ENCODE measurements around the gene MITF. TPM values are rescaled to one million over a fixed set of nuclear protein-coding genes. Genes with fewer than 3 reads are reported as not detected.

Gene MITF
- total and polyA plus RNA-seq, 5 donors = 18.6 to 75.3 (median 52.7) TPM

DNA sequence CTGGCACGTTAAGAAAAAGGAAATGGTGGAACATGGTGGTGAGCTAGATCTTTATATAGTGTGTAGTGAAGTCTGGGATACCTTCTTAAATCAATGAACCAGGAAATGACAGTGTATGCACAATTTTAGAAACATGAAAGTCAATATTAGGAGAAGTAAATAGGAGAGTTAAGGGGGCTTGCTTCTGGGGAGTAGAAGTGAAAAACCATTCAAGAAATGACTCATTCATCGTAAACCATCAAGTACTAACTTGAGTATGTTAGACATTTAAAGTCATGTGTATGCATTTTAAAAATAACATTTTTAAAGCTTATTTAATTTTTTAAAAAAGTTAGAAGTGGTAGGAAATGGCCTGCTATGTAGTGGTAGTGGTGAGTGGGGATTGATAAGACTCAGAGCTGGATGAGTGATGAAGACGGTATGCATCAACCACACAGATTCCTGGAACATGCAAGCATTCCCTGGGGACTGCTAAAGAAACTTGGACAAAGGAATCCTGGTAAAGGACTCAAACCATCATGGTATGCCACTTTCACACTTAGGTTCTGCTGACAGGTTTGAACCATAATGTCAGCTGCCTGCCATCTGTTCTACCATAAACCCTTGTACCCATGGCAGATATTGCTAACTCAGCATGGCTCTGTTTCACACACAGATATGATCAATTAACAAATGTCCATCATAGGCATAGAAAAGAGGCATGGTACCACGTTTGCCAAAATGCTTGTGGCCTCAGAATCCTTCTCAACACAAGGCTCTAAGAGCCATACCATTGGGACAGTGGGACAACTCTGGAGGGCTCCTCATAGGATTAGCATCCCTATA lies 28.9 kb upstream of the MITF start:
- no peak for DNase-seq
- no peaks in the 10 kb centered on the region for H3K9me3 ChIP-seq (ENCODE audit: control insufficient read depth, low read length)
- intact Hi-C loops (cut with DNase I) = no loop called here
- H3K4me3 ChIP-seq (ENCODE audit: low read length) = no peak overlapping the region
- 56% methylated on average over 4 of the region's 4 CpGs for WGBS
- no peak overlapping the region for H3K27ac ChIP-seq (ENCODE audit: low read length)
- H3K27me3 ChIP-seq (ENCODE audit: control insufficient read depth, insufficient read depth) = no peaks in the 10 kb centered on the region
- no peak for ATAC-seq
- H3K4me1 ChIP-seq (ENCODE audit: control insufficient read depth, insufficient read depth, low read length) = peaks cover 1% of the 10 kb centered on the region

DNA sequence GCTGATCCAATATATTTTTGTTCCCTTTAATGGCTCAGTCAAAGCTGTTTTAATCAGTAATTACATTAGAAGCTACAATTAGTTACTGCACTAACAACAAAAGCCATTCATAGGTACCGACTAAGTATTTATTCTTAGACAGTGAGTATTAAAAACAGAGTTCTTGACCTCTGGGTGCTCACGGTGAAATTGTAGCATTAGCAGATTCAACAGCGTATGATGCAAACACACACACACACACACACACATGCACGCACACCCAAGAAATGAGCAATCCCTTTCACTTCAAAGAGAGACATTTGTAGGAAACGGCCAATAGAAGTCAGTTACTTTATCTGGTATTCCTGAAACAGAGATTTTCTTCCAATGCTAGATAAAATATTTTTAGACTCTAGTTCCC lies 27.0 kb upstream of the MITF start:
- H3K4me1 ChIP-seq (ENCODE audit: control insufficient read depth, insufficient read depth, low read length) = peaks cover 3% of the 10 kb centered on the region
- peak in 1 of 3 donors; percentile 29 for DNase-seq
- no peaks in the 10 kb centered on the region for H3K9me3 ChIP-seq (ENCODE audit: control insufficient read depth, low read length)
- intact Hi-C loops (cut with DNase I) = no loop called here
- ATAC-seq = no peak
- WGBS = 51% methylated on average over 5 of the region's 5 CpGs
- no peak overlapping the region for H3K27ac ChIP-seq (ENCODE audit: low read length)
- H3K27me3 ChIP-seq (ENCODE audit: control insufficient read depth, insufficient read depth) = no peaks in the 10 kb centered on the region
- no peak overlapping the region for H3K4me3 ChIP-seq (ENCODE audit: low read length)

DNA sequence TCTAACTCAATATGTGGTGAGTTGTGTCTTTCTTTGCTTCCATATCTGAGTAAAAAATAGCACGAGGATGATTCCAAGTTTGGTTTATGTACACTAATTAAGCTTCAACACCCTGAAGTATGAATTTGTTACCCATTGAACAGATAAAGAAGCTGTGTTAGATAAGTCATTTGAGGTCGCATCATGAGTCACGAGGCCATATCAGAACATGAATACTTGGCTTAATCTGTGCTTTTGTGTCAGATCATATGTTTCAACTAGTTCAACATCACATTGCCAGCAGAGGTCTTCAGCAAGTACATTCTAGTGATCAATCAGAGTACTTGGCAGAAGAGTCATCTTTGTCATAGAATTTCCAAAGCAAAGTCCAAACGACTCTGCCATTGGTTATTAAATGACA lies 26.3 kb upstream of the MITF start:
- H3K9me3 ChIP-seq (ENCODE audit: control insufficient read depth, low read length) = no peaks in the 10 kb centered on the region
- ATAC-seq = no peak
- no peak overlapping the region for H3K4me3 ChIP-seq (ENCODE audit: low read length)
- no peaks in the 10 kb centered on the region for H3K27me3 ChIP-seq (ENCODE audit: control insufficient read depth, insufficient read depth)
- WGBS = 34% methylated on average over 4 of the region's 4 CpGs
- no peak overlapping the region for H3K27ac ChIP-seq (ENCODE audit: low read length)
- intact Hi-C loops (cut with DNase I) = no loop called here
- no peak for DNase-seq
- peaks cover 3% of the 10 kb centered on the region for H3K4me1 ChIP-seq (ENCODE audit: control insufficient read depth, insufficient read depth, low read length)

DNA sequence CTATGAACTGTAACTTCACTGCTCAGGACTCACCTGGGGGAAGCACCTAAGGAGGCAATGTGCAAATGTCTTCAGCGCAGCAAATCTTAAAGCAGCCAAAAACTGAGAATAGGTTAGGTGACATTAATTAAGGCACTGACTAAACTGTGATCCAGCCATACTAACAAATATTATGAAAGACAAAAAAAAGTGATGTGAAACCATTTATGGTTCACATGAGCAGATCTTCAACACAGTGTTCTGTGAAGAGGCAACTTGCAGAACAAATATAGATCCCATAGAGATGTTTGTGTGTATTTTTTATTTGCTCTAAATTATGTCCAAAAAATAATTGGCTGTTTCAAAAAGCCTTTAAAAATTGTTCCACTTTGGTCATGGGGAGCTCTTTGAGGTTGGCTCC lies 24.1 kb upstream of the MITF start:
- Histone ChIP-seq H3K4me1 (ENCODE audit: control insufficient read depth, insufficient read depth, low read length) (peaks cover 3% of the 10 kb centered on the region), H3K27ac (ENCODE audit: low read length) (no peak overlapping the region), H3K4me3 (ENCODE audit: low read length) (no peak overlapping the region), H3K27me3 (ENCODE audit: control insufficient read depth, insufficient read depth) (no peaks in the 10 kb centered on the region), H3K9me3 (ENCODE audit: control insufficient read depth, low read length) (no peaks in the 10 kb centered on the region)
- no peak for ATAC-seq
- no peak for DNase-seq
- intact Hi-C loops (cut with DNase I) = no loop called here
- WGBS = 100% methylated on average over 1 of the region's 1 CpG

DNA sequence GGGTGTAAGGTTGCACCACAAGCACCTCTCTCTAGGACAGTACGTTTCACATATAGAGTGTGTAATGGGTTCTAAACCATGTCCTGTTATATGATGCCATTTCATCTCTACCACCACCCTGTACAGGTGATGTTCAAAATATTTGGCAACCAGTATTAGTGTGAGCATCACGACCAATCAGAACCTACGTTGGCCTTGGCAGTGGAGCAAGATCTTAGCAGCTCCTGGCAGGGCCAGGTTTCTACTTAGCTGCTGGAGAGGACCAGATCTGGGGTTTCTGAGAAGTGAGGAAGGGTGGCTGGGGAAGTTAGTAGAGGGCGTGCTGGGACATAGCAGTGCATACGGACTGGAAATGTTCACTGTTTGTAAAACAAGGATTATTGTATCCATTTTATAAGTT lies 23.1 kb upstream of the MITF start:
- no peak overlapping the region for H3K4me3 ChIP-seq (ENCODE audit: low read length)
- DNase-seq = peak; percentile 28 to 72 (median 62)
- H3K27ac ChIP-seq (ENCODE audit: low read length) = no peak overlapping the region
- no peaks in the 10 kb centered on the region for H3K27me3 ChIP-seq (ENCODE audit: control insufficient read depth, insufficient read depth)
- peak; percentile 72 to 77 for ATAC-seq
- no peaks in the 10 kb centered on the region for H3K9me3 ChIP-seq (ENCODE audit: control insufficient read depth, low read length)
- 53% methylated on average over 5 of the region's 5 CpGs for WGBS
- H3K4me1 ChIP-seq (ENCODE audit: control insufficient read depth, insufficient read depth, low read length) = peaks cover 3% of the 10 kb centered on the region
- intact Hi-C loops (cut with DNase I) = no loop called here

DNA sequence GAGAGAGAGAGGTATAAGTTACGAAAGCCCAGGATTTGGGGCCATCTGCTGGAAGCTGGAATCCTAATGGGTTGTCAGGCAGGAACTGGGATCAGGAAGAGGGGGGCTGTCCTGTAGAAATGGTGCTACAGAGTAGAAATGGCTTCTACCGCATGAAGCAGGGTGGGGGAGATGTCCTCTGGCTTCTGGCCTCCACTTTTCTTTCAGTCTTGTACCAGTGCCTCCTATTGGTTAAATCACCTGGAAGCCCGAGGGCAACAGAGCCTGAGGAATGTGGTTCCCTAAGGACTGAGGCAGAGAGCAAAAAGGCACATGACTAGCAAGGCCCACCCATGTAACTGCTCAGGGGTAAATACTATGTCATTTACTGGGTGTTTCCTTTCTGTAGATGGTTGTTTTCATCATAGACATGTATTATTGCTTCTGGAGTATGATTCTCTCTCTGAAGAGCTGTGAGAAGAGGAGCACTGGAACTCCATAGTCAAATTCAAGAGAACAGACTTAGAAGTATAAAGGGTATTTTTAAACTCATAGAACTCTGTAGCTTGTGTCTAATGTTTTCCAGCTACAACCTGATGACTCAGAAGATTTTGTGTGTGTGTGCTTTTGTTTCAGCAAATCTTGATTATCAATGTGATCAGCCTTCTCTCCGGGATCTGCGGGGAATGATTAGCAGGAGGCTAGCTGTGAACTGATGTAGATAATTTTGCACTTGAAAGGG lies 20.2 kb upstream of the MITF start:
- no peaks in the 10 kb centered on the region for H3K9me3 ChIP-seq (ENCODE audit: control insufficient read depth, low read length)
- no peak overlapping the region for H3K27ac ChIP-seq (ENCODE audit: low read length)
- DNase-seq = no peak
- 68% methylated on average over 5 of the region's 5 CpGs for WGBS
- no peak for ATAC-seq
- peaks cover 2% of the 10 kb centered on the region for H3K4me1 ChIP-seq (ENCODE audit: control insufficient read depth, insufficient read depth, low read length)
- H3K27me3 ChIP-seq (ENCODE audit: control insufficient read depth, insufficient read depth) = no peaks in the 10 kb centered on the region
- H3K4me3 ChIP-seq (ENCODE audit: low read length) = no peak overlapping the region
- intact Hi-C loops (cut with DNase I) = no loop called here

DNA sequence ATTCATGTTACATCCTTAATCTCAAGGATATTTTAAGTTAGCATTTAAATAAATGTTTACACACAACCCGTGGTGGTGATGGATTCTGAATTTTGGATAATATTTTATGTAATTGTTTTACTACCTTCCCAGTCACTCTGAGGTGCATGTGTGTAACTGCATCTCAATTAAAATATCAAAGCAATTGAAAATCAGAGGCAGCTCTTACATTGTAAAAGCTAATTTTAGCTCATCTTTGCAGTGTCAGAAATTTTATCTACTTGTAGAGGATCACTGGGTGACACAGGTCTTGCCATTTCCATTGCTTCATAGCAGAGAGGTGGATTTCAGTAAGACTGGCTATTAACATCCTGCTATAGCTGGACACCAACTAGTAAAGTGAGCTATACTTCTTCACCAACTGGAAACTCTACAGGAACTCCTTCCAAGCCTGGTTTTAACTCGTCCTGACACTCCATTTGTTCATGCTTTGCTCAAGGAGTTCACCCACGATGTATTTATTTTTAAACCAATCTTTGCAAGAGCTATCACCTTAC lies 19.6 kb upstream of the MITF start:
- Histone ChIP-seq H3K27ac (ENCODE audit: low read length) (no peak overlapping the region), H3K4me3 (ENCODE audit: low read length) (no peak overlapping the region), H3K9me3 (ENCODE audit: control insufficient read depth, low read length) (no peaks in the 10 kb centered on the region), H3K4me1 (ENCODE audit: control insufficient read depth, insufficient read depth, low read length) (peaks cover 3% of the 10 kb centered on the region), H3K27me3 (ENCODE audit: control insufficient read depth, insufficient read depth) (no peaks in the 10 kb centered on the region)
- WGBS = 42% methylated on average over 3 of the region's 3 CpGs
- ATAC-seq (peak; percentile 17 to 25), DNase-seq (no peak)
- intact Hi-C loops (cut with DNase I) = no loop called here

DNA sequence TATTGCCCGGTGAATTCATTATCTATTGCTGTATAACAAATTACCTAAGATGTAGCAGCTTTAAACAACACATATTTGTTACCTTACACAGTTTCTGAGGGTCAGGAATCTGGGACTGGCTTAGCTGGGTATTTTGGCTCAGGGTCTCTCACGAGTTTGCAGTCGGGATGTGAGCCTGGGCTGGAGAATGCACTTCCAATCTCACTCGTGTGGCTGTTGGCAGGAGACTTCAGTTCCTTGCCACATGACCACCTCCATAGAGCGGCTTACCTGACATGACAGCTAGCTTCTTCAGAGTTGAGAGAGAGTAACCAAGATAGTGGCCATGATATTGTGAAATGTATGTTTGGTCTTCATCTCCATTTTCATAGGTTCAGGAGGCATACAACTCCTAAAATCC lies 18.4 kb upstream of the MITF start:
- DNase-seq (no peak), ATAC-seq (no peak)
- no peaks in the 10 kb centered on the region for H3K9me3 ChIP-seq (ENCODE audit: control insufficient read depth, low read length)
- 67% methylated on average over 5 of the region's 5 CpGs for WGBS
- no peak overlapping the region for H3K4me3 ChIP-seq (ENCODE audit: low read length)
- H3K27ac ChIP-seq (ENCODE audit: low read length) = no peak overlapping the region
- no peaks in the 10 kb centered on the region for H3K27me3 ChIP-seq (ENCODE audit: control insufficient read depth, insufficient read depth)
- intact Hi-C loops (cut with DNase I) = no loop called here
- H3K4me1 ChIP-seq (ENCODE audit: control insufficient read depth, insufficient read depth, low read length) = peaks cover 5% of the 10 kb centered on the region

DNA sequence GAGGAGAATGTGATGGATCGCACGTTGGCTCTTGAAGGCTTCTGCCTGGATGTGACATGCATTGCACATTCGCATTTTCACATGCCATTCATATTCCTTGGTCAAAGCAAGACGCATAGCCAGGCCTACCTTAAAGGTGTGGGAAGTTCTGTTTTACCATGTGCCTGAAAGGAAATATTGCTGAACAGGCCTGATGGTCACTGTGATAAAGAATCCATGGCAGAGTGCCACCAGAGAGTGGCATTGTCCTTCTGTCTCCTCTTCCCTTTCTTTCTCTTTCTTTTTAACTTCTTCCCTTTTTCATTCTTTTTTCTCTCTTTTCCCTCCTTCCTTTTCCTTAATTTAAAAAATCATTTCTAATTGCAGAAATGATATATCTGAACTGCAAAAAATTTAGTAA lies 15.9 kb upstream of the MITF start:
- H3K9me3 ChIP-seq (ENCODE audit: control insufficient read depth, low read length) = no peaks in the 10 kb centered on the region
- H3K27ac ChIP-seq (ENCODE audit: low read length) = no peak overlapping the region
- ATAC-seq (no peak), DNase-seq (no peak)
- H3K4me3 ChIP-seq (ENCODE audit: low read length) = no peak overlapping the region
- intact Hi-C loops (cut with DNase I) = no loop called here
- no peaks in the 10 kb centered on the region for H3K27me3 ChIP-seq (ENCODE audit: control insufficient read depth, insufficient read depth)
- WGBS = 68% methylated on average over 4 of the region's 4 CpGs
- peaks cover 3% of the 10 kb centered on the region for H3K4me1 ChIP-seq (ENCODE audit: control insufficient read depth, insufficient read depth, low read length)

DNA sequence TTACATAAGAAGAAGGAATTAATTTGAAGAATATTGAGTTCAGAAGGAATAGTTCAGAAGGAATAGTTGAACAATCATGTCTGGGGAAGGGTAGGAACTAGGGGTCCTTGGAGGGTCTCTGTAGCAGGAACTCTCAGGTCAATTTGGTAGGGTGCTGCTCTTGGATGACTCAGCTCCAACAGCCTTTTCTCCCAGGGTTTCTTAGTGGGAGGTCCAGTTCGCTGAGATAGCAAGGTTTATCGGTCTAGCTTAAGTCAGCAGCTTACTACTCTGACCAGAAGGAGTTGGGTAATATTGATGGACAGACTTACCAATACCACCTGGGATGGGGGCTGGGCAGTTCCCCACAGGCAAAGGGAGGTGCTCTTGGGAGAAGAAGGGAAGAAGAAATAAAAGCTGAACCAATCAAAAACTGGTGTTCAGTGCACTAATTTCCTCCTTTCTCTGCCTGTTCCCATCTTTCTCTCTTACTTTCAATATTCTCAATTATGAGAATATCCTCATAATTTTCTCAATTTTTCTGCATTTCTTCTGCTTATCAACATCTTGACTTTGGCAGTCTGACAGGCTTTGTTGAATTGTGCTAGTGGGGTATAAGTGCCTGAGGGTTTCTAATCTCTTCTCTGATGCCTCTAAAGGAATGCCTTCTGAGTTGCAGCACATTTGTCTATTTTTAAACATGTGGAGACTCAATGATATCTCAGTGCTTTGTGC lies 14.4 kb upstream of the MITF start:
- peak in 1 of 3 donors; percentile 17 for DNase-seq
- Histone ChIP-seq H3K4me1 (ENCODE audit: control insufficient read depth, insufficient read depth, low read length) (peaks cover 3% of the 10 kb centered on the region), H3K27me3 (ENCODE audit: control insufficient read depth, insufficient read depth) (no peaks in the 10 kb centered on the region), H3K9me3 (ENCODE audit: control insufficient read depth, low read length) (no peaks in the 10 kb centered on the region), H3K27ac (ENCODE audit: low read length) (peak overlapping the region; percentile 88), H3K4me3 (ENCODE audit: low read length) (no peak overlapping the region)
- peak; percentile 61 to 84 for ATAC-seq
- 30% methylated on average over 2 of the region's 2 CpGs for WGBS
- intact Hi-C loops (cut with DNase I) = no loop called here

Measured in right cardiac atrium (tissue), 5 donors.